Right lung (tissue), 5 donors: ENCODE measurements around the gene P3H3. TPM values are rescaled to one million over a fixed set of nuclear protein-coding genes. Genes with fewer than 3 reads are reported as not detected.

Experiments
- DNase-seq, 2 donors: peaks; one replicate each; pipeline ENCODE4 v3.0.0-alpha.2; 2013
- polyA plus RNA-seq, 5 donors: library from polyadenylated mRNA; unstranded; fragments of 120-200 nt; gene quantifications; one replicate each; pipeline versions ENCODE4 v1.2.1 to v1.2.3, GENCODE V29; 2013; ENCODE audit warnings: inconsistent platforms in 1 of 5, low replicate concordance in 1 of 5; ENCODE audit not compliant: insufficient read length in 5 of 5, insufficient read depth in 1 of 5

Gene P3H3
- polyA plus RNA-seq, 5 donors = 14.5 to 40.9 (median 21.7) TPM

GRCh38 chr12:6825398-6826124 is 2.6 kb upstream of the P3H3 start:
- DNase-seq = peak; percentile 77 to 86

DNA sequence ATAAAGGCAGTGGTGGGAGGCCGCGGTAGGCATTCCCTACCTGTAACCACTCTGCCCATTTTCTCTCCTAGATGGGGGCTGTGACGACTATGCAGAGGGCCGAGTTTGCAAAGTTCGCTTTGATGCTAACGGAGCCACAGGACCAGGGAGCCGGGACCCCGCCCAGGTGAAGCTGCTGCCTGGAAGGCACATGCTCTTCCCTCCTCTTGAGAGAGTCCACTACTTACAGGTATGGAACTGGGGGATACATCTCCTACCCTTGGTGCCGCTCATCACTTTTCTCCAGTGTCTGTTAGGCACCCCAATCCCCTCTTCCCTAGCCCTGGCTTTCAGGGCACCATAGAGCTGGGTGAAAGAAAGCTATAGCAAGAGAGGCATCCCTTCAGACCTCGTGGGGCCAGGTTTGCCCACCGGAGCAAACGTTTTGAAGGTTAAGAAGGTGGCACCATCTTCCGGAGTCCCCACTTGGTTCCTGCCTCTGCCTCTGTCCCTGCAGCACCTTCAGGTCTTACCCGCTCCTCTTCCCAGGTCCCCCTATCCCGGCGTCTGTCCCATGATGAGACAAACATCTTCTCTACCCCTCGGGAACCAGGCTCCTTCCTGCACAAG is 2.0 kb upstream of the P3H3 start:
- DNase-seq = no peak

DNA sequence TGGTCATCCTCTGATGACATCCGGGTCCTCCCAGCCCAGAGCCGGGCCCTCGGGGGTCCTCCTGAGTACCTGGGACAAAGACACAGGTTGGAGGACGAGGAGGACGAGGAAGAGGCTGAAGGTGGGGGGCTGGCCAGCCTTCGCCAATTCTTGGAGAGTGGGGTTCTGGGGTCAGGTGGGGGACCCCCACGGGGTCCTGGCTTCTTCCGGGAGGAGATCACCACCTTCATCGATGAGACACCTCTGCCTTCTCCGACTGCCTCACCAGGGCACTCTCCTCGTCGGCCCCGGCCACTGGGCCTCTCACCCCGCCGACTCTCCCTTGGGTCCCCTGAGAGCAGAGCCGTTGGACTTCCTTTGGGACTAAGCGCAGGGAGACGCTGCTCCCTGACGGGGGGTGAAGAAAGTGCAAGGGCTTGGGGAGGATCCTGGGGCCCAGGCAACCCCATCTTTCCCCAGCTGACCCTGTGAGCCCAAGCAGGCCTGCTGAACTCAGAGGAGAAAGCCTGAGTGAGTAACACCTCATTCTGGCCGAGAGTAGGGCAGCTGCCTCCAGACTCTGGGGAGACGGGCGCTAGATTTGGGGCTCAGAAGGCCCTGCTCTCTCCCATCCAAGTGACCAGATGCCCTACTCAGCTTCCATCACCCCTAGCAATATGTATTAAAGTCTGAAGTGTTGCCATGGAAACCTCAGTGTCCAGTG is 1.3 kb upstream of the P3H3 start:
- no peak for DNase-seq

DNA sequence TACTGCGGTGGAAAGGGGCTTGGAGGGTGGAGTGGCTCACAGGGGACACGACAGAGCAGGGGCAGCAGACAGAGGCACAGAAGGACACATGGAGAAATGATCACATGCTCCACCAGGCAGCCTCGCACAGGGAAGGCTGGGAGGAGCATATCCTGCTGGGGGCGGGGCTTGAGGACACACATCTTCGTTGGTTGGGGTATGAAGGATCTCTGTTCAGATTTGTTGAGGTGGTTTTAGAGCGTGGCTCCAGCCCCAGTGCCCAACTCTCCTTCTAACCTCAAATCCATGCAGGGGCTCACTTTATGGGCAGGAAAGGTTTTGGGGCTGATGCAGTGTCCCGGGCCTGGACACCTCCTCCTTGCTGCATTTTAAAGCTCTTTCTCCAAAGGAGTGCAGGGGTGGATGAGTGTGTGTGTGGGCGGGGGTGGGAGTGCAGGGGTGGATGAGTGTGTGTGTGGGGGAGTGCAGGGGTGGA is 733 bp upstream of the P3H3 start:
- DNase-seq = peak in 1 of 2 donors; percentile 54

GRCh38 chr12:6828781-6829535 is 751 bp downstream of the P3H3 start:
- DNase-seq = peak; percentile 37 to 54

DNA sequence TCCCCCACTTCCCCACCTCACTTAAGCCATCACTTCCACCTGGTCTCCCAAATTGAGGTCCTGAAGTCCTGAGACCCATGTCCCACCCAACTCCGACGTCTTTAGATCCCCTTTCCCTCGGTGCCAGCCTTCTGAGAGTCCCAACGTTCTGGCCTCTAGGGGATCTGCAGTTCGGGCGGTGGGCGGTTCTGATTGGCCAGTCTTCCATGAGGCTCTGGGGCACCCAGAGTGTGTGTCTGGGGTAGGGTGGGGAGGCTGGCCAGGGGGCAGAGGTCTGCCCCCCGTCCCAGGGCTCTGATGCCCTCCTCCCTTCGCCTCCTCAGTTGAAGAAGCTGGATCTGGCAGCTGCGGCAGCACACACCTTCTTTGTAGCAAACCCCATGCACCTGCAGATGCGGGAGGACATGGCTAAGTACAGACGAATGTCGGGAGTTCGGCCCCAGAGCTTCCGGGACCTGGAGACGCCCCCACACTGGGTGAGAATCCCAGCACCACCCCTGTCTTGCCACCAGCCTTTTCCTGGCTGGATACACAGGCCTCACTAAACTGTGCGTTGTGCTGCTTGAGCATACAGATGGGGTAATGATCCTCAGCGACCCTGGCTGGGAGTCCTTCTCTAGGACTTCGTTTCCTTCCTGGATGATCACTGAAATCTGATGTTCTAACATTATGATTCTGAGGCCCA is 1.5 kb downstream of the P3H3 start:
- no peak for DNase-seq

GRCh38 chr12:6830286-6830890 is 2.2 kb downstream of the P3H3 start:
- no peak for DNase-seq

- DNase-seq = no peak
Measured at GRCh38 chr12:6830999-6831398, 2.8 kb downstream of the P3H3 start.

DNA sequence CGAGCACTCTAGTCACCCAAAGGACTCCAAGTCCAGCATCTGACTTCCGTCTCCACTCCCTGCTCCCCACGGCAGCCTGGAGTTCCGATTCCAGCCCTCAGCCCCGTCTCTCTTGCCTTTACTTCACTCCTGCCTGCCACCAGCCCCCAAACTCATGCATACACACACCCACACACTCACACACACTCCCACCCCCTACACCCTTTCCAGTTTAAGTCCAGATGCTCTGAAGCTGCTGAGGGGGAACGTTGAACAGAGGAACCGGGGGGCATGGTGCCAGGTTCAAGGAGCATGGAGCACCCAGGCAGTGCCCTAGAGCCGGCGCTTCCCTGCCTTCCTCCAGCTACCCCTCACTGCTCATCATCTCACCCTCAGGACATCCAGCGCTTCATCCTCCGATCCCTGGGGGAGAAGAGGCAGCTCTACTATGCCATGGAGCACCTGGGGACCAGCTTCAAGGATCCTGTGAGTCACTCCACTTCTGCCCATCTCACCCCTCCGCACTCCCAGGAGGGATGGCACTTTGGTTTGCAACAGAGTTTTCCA is 3.3 kb downstream of the P3H3 start:
- DNase-seq = no peak

GRCh38 chr12:6832125-6832524 is 3.9 kb downstream of the P3H3 start:
- no peak for DNase-seq

DNA sequence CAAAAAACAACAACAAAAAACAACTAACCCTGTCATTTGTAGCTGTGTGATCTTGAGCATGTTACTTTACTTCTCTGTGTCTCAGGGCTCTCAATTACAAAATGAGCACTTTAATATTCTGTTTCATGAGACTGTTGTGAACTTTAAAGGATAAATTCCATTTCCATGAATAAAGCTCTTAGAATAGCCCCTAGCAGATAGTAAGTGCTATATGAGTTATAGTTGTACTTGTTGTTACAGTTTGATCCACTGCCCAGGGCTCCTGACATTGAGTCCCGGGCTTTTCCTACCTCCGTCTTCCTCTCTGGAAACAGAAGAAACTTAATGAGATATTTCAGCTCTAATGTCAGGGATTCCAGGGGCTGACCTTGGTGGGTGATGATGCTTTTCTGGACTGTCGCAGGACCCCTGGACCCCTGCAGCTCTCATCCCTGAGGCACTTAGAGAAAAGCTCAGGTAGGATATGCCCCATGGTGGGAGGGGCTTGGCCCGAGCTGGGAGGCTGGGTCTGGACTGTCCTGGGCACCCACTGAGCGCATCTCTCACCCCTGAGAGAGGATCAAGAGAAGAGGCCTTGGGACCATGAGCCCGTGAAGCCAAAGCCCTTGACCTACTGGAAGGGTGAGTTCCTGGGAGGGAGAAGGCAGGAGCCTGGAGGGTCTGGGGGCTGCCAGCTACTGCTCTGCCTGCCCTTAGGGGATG is 5.1 kb downstream of the P3H3 start:
- no peak for DNase-seq

- DNase-seq = no peak
Measured at GRCh38 chr12:6834254-6834653, 6.0 kb downstream of the P3H3 start.

GRCh38 chr12:6834873-6835272 is 6.7 kb downstream of the P3H3 start:
- DNase-seq = no peak

DNA sequence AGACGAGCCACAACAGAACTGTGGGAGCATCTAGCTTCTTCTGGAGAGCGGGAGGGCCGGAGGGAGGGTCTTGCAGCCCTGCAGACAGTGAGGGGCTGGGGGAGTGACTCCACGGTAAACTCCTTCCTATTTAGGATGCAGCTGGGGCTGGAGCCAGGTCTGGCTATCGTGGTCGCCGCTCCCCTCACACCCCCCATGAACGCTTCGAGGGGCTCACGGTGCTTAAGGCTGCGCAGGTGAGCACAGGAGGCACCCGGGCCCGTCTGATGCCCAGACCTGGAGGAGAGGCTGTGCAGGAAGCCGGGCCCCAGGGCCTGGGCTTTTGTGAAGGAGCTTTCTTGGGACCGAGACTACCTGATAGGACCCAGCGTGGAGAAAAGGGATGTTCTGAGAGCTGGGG is 8.6 kb downstream of the P3H3 start:
- DNase-seq = no peak

GRCh38 chr12:6837370-6838060 is 9.3 kb downstream of the P3H3 start:
- DNase-seq = no peak

- DNase-seq = no peak
Measured at GRCh38 chr12:6838854-6839253, 10.6 kb downstream of the P3H3 start.

- DNase-seq = no peak
Measured at GRCh38 chr12:6839482-6840201, 11.4 kb downstream of the P3H3 start.

DNA sequence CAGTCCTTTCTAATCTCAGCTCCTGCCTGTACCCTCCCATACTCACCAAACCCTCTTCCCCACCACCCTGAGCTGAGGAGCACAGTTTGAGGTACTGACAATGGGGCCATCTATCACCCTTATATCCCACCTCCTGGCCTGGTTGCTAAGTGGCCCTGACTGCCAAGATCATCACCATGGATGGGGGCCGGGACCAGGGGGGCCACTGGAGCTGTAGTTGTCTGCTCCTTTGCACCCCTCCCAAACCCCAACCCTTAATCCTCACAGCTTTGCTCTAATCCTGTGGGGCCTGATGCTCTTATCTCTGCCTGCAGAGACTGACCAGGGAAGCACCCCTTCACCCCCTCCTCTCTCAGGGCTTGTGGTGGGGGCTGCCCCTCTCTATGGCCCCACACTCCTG is 12.1 kb downstream of the P3H3 start:
- no peak for DNase-seq
